ENCODE measurements around the gene PLD1. TPM values are rescaled to one million over a fixed set of nuclear protein-coding genes. Genes with fewer than 3 reads are reported as not detected.

The PLD1 gene
- total and polyA plus RNA-seq, 10 donors: 3.0 to 75.2 (median 54.0) TPM

DNA sequence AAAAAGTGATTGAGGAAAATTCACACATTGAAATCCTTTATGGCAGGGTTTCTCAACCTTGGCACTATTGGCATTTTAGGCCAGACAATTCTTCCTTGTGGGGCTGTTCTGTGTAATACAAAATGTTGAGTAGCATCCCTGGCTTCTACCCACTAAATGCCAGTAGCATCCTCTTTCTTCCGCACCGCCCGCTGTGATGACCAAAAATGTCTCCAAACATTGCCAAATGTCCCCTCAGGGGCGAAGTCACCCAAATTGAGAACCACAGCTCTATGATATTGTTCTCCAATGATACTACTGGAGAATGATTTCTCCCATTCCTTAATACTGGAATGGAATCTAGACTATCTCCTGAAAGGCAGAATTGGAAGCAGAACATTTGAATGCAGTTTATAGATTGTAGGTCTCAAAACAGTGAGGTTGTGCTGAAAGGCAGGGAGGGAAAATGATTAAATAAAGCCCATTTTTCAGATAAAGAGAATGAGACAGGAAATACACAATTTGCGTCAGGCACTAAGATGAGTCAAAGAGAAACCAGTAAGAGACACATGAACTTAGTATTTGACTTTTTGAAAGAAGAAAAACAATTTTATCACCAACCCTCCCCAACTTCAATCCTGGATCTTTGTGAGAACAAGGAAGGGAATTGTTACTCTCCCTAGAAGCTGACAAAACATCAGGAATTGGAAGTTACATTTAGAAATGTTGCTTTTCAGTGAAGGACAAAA is 248.5 kb downstream of the PLD1 start:
- peaks cover 0 to 22% (median 6%) of the 10 kb centered on the region in 6 donors for H3K4me1 ChIP-seq
- no peak for DNase-seq
- no peak overlapping the region for H3K4me3 ChIP-seq
- H3K36me3 ChIP-seq: no peaks in the 10 kb centered on the region
- no peaks in the 10 kb centered on the region for H3K27me3 ChIP-seq (replicated peaks in 1 of 7)
- intact Hi-C loops (cut with DNase I; ENCODE audit: low total_unique reads): no loop called here
- 78 to 88% (median 85%) methylated on average over 5 of the region's 5 CpGs for WGBS, 5 donors
- TF ChIP-seq, protein P1, sequence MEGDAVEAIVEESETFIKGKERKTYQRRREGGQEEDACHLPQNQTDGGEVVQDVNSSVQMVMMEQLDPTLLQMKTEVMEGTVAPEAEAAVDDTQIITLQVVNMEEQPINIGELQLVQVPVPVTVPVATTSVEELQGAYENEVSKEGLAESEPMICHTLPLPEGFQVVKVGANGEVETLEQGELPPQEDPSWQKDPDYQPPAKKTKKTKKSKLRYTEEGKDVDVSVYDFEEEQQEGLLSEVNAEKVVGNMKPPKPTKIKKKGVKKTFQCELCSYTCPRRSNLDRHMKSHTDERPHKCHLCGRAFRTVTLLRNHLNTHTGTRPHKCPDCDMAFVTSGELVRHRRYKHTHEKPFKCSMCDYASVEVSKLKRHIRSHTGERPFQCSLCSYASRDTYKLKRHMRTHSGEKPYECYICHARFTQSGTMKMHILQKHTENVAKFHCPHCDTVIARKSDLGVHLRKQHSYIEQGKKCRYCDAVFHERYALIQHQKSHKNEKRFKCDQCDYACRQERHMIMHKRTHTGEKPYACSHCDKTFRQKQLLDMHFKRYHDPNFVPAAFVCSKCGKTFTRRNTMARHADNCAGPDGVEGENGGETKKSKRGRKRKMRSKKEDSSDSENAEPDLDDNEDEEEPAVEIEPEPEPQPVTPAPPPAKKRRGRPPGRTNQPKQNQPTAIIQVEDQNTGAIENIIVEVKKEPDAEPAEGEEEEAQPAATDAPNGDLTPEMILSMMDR (IDR thresholded peaks at IDR 0.05 in 8 of 11, conservative IDR thresholded peaks at IDR 0.05 in 3 of 11): no peak
- TF ChIP-seq POLR2A (IDR thresholded peaks at IDR 0.05) (no peak), POLR2AphosphoS5 (IDR thresholded peaks at IDR 0.05) (no peak)
- H3K9me3 ChIP-seq: no peaks in the 10 kb centered on the region
- H3K27ac ChIP-seq: no peak overlapping the region

DNA sequence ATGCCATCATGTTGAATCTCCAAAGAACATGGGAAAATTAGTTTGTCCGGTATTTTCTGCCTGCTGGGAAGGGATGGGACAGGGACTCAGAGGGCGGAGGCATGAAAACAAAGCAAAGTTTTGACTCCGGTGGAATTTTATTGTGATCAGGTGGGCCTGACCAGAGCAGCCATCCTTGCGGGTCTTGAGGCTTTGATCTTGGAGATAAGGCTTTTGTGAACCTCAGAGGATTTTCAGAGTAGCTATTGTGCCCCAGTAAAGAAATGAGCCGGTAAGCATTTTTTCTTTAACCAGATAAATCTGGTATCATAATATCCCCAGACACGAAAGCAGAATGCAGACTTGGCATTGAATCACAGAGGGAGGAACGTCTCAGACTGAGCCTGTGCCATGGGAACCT is 250.7 kb downstream of the PLD1 start:
- 75 to 91% (median 89%) methylated on average over 7 of the region's 7 CpGs for WGBS, 5 donors

DNA sequence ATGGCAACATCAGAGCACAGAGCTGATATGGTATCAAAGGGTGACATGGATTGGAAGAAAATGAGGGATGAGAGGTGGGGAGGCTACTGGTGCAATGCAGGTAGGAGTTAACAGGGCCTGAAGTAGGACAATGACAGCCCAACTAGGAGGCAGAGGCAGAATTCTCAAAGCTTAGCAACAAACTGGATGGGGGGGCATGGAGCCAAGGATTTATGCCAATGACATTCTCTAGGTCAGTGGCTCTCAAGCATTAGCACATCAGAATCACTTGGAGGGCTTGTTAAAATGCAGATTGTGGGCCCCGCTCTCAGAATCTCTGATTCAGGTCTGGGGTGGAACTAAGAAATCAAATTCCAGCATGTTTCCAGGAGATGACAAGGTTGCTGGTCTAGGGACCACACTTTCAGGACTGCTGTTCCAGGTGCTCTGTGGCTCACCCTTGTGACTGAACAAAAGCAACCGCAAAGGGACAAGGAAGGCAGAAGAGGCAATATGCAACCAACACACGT is 252.0 kb downstream of the PLD1 start:
- Histone ChIP-seq H3K27me3 (replicated peaks in 1 of 7) (no peaks in the 10 kb centered on the region), H3K4me3 (no peak overlapping the region), H3K27ac (no peak overlapping the region), H3K4me1 (peaks cover 0 to 3% (median 0%) of the 10 kb centered on the region in 6 donors), H3K9me3 (no peaks in the 10 kb centered on the region), H3K36me3 (no peaks in the 10 kb centered on the region)
- no peak for DNase-seq
- TF ChIP-seq POLR2A (IDR thresholded peaks at IDR 0.05) (no peak), POLR2AphosphoS5 (IDR thresholded peaks at IDR 0.05) (no peak)
- TF ChIP-seq, protein P1 (IDR thresholded peaks at IDR 0.05 in 8 of 11, conservative IDR thresholded peaks at IDR 0.05 in 3 of 11): no peak
- WGBS, 5 donors: 82 to 96% (median 94%) methylated on average over 3 of the region's 3 CpGs
- intact Hi-C loops (cut with DNase I; ENCODE audit: low total_unique reads): no loop called here

More for the DNA sequence above, 250.7 kb downstream of the PLD1 start:
- Histone ChIP-seq H3K36me3 (no peaks in the 10 kb centered on the region), H3K27ac (no peak overlapping the region), H3K4me3 (no peak overlapping the region), H3K27me3 (replicated peaks in 1 of 7) (no peaks in the 10 kb centered on the region), H3K9me3 (no peaks in the 10 kb centered on the region), H3K4me1 (peaks cover 0 to 1% (median 0%) of the 10 kb centered on the region in 6 donors)
- TF ChIP-seq POLR2A (IDR thresholded peaks at IDR 0.05) (no peak), POLR2AphosphoS5 (IDR thresholded peaks at IDR 0.05) (no peak)
- DNase-seq: no peak
- intact Hi-C loops (cut with DNase I; ENCODE audit: low total_unique reads): no loop called here

DNA sequence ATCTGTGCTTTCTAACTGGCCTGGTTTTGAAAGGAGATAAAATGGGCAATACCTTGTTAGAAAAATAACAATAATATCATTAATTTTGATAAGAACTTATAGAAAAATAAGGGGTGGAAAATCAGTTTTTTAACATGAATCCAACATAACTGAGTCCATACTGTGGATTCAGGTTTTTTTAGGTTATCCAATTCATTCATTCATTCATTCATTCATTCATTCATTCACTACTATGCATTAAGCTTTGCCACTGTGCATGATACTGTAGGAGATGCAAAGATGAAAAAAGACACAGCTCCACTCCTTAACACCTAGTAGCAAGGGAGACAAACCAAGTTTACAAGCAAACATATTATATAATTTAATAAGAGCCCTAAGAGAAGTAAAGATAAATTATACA is 253.1 kb downstream of the PLD1 start:
- TF ChIP-seq, protein P1 (IDR thresholded peaks at IDR 0.05 in 8 of 11, conservative IDR thresholded peaks at IDR 0.05 in 3 of 11): no peak
- TF ChIP-seq POLR2AphosphoS5 (IDR thresholded peaks at IDR 0.05) (no peak), POLR2A (IDR thresholded peaks at IDR 0.05) (no peak)
- H3K36me3 ChIP-seq: no peaks in the 10 kb centered on the region
- peaks cover 0 to 3% (median 0%) of the 10 kb centered on the region in 6 donors for H3K4me1 ChIP-seq
- no peak overlapping the region for H3K4me3 ChIP-seq
- no peak overlapping the region for H3K27ac ChIP-seq
- H3K27me3 ChIP-seq (replicated peaks in 1 of 7): no peaks in the 10 kb centered on the region
- H3K9me3 ChIP-seq: no peaks in the 10 kb centered on the region
- intact Hi-C loops (cut with DNase I; ENCODE audit: low total_unique reads): no loop called here
- DNase-seq: no peak
